Tibial nerve (tissue), 4 donors: ENCODE data around the gene ROBO1. TPM values are rescaled to one million over a fixed set of nuclear protein-coding genes. Genes with fewer than 3 reads are reported as not detected.
"Not testable (repeated sequence)": the region's sequence is repeated elsewhere in the genome, so short reads cannot be mapped to it uniquely, and the experiment has no call there.

ENCODE experiments used
- DNase-seq, 2 donors: peaks; one replicate each; pipeline ENCODE4 v3.0.0-alpha.2; 2019; ENCODE audit warnings: low spot score in 2 of 2
- H3K27ac ChIP-seq, 4 donors: fragments of 200-600 bp; sonication (generic) in 3 of 4; one replicate each; pipeline ENCODE4 v1.5.1; 2017 to 2019; ENCODE audit warnings: mild to moderate bottlenecking in 1 of 4
- H3K27me3 ChIP-seq, 2 donors: fragments of 200-600 bp; sonication (generic) in 1 of 2; one replicate each; pipeline versions ENCODE4 v1.5.1 to v1.6.0; 2017 to 2019
- H3K36me3 ChIP-seq, 3 donors: fragments of 200-600 bp; sonication (generic); one replicate each; pipeline ENCODE4 v1.5.1; 2018 to 2019
- H3K4me1 ChIP-seq, 4 donors: fragments of 200-600 bp; sonication (generic) in 3 of 4; one replicate each; pipeline ENCODE4 v1.5.1; 2017 to 2019
- H3K4me3 ChIP-seq, 4 donors: fragments of 200-600 bp; sonication (generic) in 3 of 4; one replicate each; pipeline ENCODE4 v1.5.1; 2017 to 2019; ENCODE audit warnings: mild to moderate bottlenecking in 1 of 4, moderate library complexity in 1 of 4
- H3K9me3 ChIP-seq, 4 donors: fragments of 200-600 bp; sonication (generic) in 3 of 4; one replicate each; pipeline ENCODE4 v1.5.1; 2017 to 2019
- EP300 ChIP-seq, 2 donors: sonication (generic); formaldehyde crosslinking; IDR thresholded peaks; one replicate each; pipeline ENCODE4 v1.6.1; 2017; ENCODE audit warnings: antibody characterized with exemption in 2 of 2, mild to moderate bottlenecking in 1 of 2
- POLR2A ChIP-seq, 2 donors: fragments of 450-650 bp; IDR thresholded peaks; one replicate each; pipeline ENCODE4 v1.6.1; 2017; ENCODE audit warnings: antibody characterized with exemption in 2 of 2, mild to moderate bottlenecking in 2 of 2, moderate library complexity in 2 of 2
- WGBS, 2 donors: methylation state at CpG; one replicate each; pipeline ENCODE4 v1.1.5; 2018; 5-methylcytosine and 5-hydroxymethylcytosine counted together
- total RNA-seq, 4 donors: library from RNA; depleted of rRNA; stranded (reverse); fragments of >200 nt; gene quantifications; one replicate each; pipeline ENCODE4 v1.1.0, GENCODE V29; 2016
- TF ChIP-seq, protein P1 (sequence below), 5 experiments: fragments of 200-600 bp in 3 of 5; fragments of 450-650 bp in 2 of 5; sonication (generic) in 3 of 5; IDR thresholded peaks; one replicate each; pipeline ENCODE4 v1.5.1; 2016 to 2019; ENCODE audit warnings: antibody characterized with exemption in 5 of 5, mild to moderate bottlenecking in 3 of 5, moderate library complexity in 2 of 5

ROBO1 gene
- total RNA-seq, 4 donors from 2014 or later = 12.6 to 27.8 (median 23.1) TPM

DNA sequence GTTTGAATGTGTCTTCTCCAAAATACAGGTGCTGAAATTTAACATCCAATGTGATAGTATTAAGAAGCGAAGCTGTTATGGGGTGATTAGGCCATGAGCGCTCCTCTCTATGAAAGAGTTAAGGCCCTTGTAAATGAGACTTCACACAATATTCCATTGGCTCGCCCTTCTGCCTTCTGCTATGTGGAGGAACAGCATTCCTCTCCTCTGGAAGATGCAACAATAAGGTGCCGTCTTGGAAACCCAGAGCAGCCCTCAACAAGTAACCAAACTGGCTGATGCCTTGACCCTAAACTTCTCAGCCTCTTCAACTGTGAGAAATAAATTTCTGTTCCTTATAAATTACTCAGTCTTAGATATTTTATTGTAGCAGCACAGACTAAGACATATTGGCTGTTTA, 874.6 kb downstream of the ROBO1 start:
- no peaks in the 10 kb centered on the region for H3K27me3 ChIP-seq
- WGBS, 2 donors = 89 to 91% methylated on average over 4 of the region's 4 CpGs
- TF ChIP-seq, protein P1, sequence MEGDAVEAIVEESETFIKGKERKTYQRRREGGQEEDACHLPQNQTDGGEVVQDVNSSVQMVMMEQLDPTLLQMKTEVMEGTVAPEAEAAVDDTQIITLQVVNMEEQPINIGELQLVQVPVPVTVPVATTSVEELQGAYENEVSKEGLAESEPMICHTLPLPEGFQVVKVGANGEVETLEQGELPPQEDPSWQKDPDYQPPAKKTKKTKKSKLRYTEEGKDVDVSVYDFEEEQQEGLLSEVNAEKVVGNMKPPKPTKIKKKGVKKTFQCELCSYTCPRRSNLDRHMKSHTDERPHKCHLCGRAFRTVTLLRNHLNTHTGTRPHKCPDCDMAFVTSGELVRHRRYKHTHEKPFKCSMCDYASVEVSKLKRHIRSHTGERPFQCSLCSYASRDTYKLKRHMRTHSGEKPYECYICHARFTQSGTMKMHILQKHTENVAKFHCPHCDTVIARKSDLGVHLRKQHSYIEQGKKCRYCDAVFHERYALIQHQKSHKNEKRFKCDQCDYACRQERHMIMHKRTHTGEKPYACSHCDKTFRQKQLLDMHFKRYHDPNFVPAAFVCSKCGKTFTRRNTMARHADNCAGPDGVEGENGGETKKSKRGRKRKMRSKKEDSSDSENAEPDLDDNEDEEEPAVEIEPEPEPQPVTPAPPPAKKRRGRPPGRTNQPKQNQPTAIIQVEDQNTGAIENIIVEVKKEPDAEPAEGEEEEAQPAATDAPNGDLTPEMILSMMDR (IDR thresholded peaks at IDR 0.05) = no peak
- TF ChIP-seq POLR2A (IDR thresholded peaks at IDR 0.05) = no peak

DNA sequence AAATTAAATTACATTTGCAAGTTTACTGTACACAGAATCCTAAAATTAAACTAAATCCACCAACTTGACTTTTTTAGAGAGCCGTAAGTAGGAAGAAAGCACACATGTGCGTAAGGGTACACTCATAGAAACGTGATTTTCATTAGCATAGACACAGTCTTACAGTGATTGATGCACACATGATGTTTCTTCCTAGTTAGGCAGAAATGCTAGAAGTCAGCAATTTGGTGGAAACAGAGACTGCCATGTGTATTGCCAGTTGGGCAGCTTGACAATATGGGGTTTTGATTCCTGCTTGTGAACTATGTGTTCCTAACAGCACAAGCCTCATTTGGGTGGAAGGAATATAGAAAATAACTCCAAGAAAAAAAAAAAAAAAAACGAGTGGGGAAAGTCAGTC, 878.5 kb downstream of the ROBO1 start:
- no peaks in the 10 kb centered on the region for H3K9me3 ChIP-seq
- DNase-seq = no peak
- H3K4me1 ChIP-seq = peaks cover 0 to 5% (median 0%) of the 10 kb centered on the region in 4 donors
- 70 to 72% methylated on average over 4 of the region's 4 CpGs for WGBS, 2 donors
- H3K27ac ChIP-seq = no peak overlapping the region
- TF ChIP-seq, protein P1 (IDR thresholded peaks at IDR 0.05) = no peak
- TF ChIP-seq EP300 (IDR thresholded peaks at IDR 0.05) (no peak), POLR2A (IDR thresholded peaks at IDR 0.05) (no peak)
- H3K27me3 ChIP-seq = no peaks in the 10 kb centered on the region
- H3K4me3 ChIP-seq = no peak overlapping the region
- H3K36me3 ChIP-seq = no peaks in the 10 kb centered on the region

More for the DNA sequence above, 874.6 kb downstream of the ROBO1 start:
- Histone ChIP-seq H3K4me1 (peaks cover 0 to 5% (median 0%) of the 10 kb centered on the region in 4 donors), H3K36me3 (no peaks in the 10 kb centered on the region), H3K27ac (no peak overlapping the region), H3K9me3 (no peaks in the 10 kb centered on the region), H3K4me3 (no peak overlapping the region)
- DNase-seq = no peak

DNA sequence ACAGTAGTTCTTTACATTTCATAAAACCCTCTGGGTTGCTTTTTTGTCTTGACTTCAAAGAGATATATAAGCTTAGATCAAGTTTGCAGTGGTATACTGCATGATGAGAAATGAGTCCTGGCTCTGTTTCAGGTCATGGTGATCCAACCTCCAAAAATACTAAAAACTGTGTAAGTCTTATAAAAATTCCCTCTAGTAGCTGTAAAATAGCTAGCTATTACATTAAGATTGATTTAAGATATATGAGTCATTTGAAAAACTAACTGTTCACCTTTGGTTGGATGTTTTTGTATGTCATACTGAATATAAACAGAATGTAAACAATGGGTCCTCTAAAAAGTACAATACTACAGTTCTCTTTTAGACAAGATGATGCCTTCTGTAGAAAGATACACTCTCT, 879.2 kb downstream of the ROBO1 start:
- Histone ChIP-seq H3K9me3 (no peaks in the 10 kb centered on the region), H3K27ac (no peak overlapping the region), H3K36me3 (no peaks in the 10 kb centered on the region), H3K4me3 (no peak overlapping the region), H3K4me1 (peaks cover 0 to 5% (median 0%) of the 10 kb centered on the region in 4 donors), H3K27me3 (no peaks in the 10 kb centered on the region)
- TF ChIP-seq, protein P1 (IDR thresholded peaks at IDR 0.05) = no peak
- TF ChIP-seq EP300 (IDR thresholded peaks at IDR 0.05) (no peak), POLR2A (IDR thresholded peaks at IDR 0.05) (no peak)
- DNase-seq = no peak

DNA sequence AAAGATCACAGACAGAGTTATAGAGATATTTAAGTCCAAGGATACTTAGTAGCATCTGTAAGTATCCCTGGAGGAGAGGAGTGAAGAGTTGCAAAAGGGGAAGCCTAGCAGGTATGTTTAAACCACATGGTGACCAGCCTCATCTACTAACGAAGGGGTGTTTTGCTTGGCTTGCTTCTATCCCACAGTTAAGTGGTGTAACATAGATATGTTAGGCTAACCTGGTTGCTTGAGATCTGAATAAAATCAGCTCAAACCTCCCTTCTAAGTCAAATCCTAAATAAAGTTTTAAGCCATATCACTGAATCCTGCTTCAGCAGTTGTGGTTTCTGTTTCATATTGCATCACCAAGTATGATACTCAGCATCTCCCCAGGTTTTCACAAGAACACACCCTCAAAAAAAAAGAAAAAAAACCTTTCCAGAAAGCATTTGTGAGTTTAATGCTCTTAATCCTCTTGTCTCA, 880.2 kb downstream of the ROBO1 start:
- H3K4me3 ChIP-seq = no peak overlapping the region
- H3K4me1 ChIP-seq = peaks cover 0 to 5% (median 0%) of the 10 kb centered on the region in 4 donors
- TF ChIP-seq POLR2A (IDR thresholded peaks at IDR 0.05) (no peak), EP300 (IDR thresholded peaks at IDR 0.05) (no peak)
- TF ChIP-seq, protein P1 (IDR thresholded peaks at IDR 0.05) = no peak
- no peaks in the 10 kb centered on the region for H3K27me3 ChIP-seq
- no peak overlapping the region for H3K27ac ChIP-seq
- 50 to 68% methylated on average over 1 of the region's 1 CpG for WGBS, 2 donors
- no peaks in the 10 kb centered on the region for H3K9me3 ChIP-seq
- DNase-seq = no peak
- no peaks in the 10 kb centered on the region for H3K36me3 ChIP-seq

DNA sequence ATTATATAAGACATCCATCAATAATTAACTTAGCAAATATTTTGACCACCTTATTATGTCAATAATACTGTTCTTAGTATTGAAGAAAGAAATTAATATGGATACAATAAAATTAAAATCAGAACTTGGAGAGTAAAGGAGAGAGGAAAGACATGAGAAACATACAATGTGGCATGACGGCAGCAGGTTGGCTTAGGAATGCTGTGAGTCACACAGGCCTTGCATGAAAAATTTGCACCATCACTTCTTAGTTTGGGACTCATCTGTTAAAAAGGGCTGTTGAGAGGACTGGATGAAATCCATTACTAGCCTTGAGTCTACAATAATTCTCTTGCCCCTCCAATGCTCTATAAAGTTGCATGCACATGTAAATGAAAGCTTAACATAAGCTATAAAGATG, 880.8 kb downstream of the ROBO1 start:
- 86 to 90% methylated on average over 1 of the region's 1 CpG for WGBS, 2 donors
- H3K36me3 ChIP-seq = no peaks in the 10 kb centered on the region
- no peak overlapping the region for H3K4me3 ChIP-seq
- H3K27me3 ChIP-seq = no peaks in the 10 kb centered on the region
- no peaks in the 10 kb centered on the region for H3K9me3 ChIP-seq
- TF ChIP-seq POLR2A (IDR thresholded peaks at IDR 0.05) (no peak), EP300 (IDR thresholded peaks at IDR 0.05) (no peak)
- TF ChIP-seq, protein P1 (IDR thresholded peaks at IDR 0.05) = no peak
- no peak overlapping the region for H3K27ac ChIP-seq
- DNase-seq = no peak
- peaks cover 0 to 5% (median 0%) of the 10 kb centered on the region in 4 donors for H3K4me1 ChIP-seq

DNA sequence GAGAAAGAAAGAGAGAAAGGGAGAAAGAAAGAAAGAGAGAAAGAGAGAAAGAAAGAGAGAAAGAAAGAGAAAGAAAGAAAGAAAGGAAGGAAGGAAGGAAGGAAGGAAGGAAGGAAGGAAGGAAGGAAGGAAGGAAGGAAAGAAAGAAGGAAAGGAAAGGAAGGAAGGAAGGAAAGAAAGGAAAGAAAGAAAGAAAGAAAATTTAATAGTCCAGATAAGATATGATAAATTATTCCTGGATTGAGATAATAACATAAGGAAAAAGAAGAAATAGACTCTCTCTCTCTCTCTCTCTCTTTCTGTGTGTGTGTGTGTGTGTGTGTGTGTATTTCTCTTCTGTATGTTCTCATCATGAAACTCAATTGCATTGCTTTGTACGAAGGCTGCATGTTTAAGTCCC, 883.2 kb downstream of the ROBO1 start:
- DNase-seq, H3K36me3 ChIP-seq, H3K9me3 ChIP-seq, H3K4me3 ChIP-seq, H3K27me3 ChIP-seq, H3K27ac ChIP-seq: not testable (repeated sequence)
- whole genome bisulfite sequencing, 2 donors = 70 to 78% methylated on average over 1 of the region's 1 CpG
- H3K4me1 ChIP-seq = peaks cover 0 to 19% (median 5%) of the 10 kb centered on the region in 4 donors
